ENCODE results near the gene CRB2. TPM values are rescaled to one million over a fixed set of nuclear protein-coding genes. Genes with fewer than 3 reads are reported as not detected.

The CRB2 gene
- 2.4 and 2.5 TPM in 2 replicates for total RNA-seq
- total RNA-seq (2013), result 0.33 TPM
- 1.1 and 1.4 TPM in 2 replicates for polyA plus RNA-seq
- 1.6 TPM in 2 replicates for polyA minus RNA-seq

GRCh38 chr9:123355761-123356431 is at the start of gene CRB2:
CRB2 (plus strand) TSS chr9:123356197; CDS start chr9:123356261, 64 bp downstream.
- no peaks in the 10 kb centered on the region for H3K9me3 Mint-ChIP-seq (ENCODE audit: insufficient read depth)

More at GRCh38 chr9:123355761-123356431, at the start of gene CRB2:
- H3K4me2 ChIP-seq (replicated peaks; ENCODE audit: low read depth, low read length, poor library complexity, severe bottlenecking), result no peak within 1 kb of the TSS
- no peak within 1 kb of the TSS for H2AFZ ChIP-seq (ENCODE audit: insufficient read depth, low read depth, low read length, poor library complexity, severe bottlenecking)
- ATAC-seq (ENCODE audit: low read depth), result no peak
- H3K9me3 ChIP-seq (ENCODE audit: control extremely low read depth in 1 of 3, control insufficient read depth in 2 of 3, insufficient read depth in 1 of 3, low read length in 2 of 3), result no peaks in the 10 kb centered on the region
- Mint-ChIP-seq H3K4me3 (no peak within 1 kb of the TSS), H3K27ac (peak within 1 kb of the TSS; percentile 76), H3K4me1 (peaks cover 25% of the 10 kb centered on the region), H3K27me3 (peaks cover 4% of the 10 kb centered on the region)
- no peaks in the 10 kb centered on the region for H3K36me3 ChIP-seq (replicated peaks in 1 of 2; ENCODE audit: control extremely low read depth in 1 of 2, control insufficient read depth in 1 of 2, extremely low read depth in 1 of 2, insufficient read depth in 2 of 2, low read length in 1 of 2)
- intact Hi-C loops (cut with micrococcal nuclease), result loop anchor here (10.0 kb wide), 1 partner anchor 361 kb away; no protein-coding TSS in a partner anchor
- no peak within 1 kb of the TSS for H3K9ac ChIP-seq (ENCODE audit: low read length)
- WGBS (ENCODE audit: insufficient coverage), result 90% methylated on average over 15 of the region's 17 CpGs
- no peaks in the 10 kb centered on the region for H4K20me1 ChIP-seq (ENCODE audit: control insufficient read depth, insufficient read depth, low read length, poor library complexity, severe bottlenecking)
- CTCF ChIA-PET, result interaction anchor here (0.9 to 8.3 kb wide), 8 partner anchors 27 to 275 kb away, joined by 3 to 214 read pairs (median 7); no protein-coding TSS in a partner anchor
- H3K79me2 ChIP-seq (ENCODE audit: control insufficient read depth, insufficient read depth, low read length), result no peaks in the 10 kb centered on the region
- H3K4me1 ChIP-seq (ENCODE audit: control insufficient read depth in 2 of 2, insufficient read depth in 2 of 2, low read length in 2 of 2), result peaks cover 12 to 17% of the 10 kb centered on the region in 2 donors
- TF ChIP-seq EZH2 (IDR thresholded peaks at IDR 0.05; ENCODE audit: borderline replicate concordance, insufficient read depth, low read depth, low read length, poor library complexity, severe bottlenecking) (no peak), CTCF (IDR thresholded peaks at IDR 0.05) (no peak)
- POLR2A ChIA-PET, result no interaction called here
- DNase-seq, result no peak
- no peak within 1 kb of the TSS for H3K4me3 ChIP-seq (ENCODE audit: control extremely low read depth in 1 of 5, extremely low read depth in 1 of 5, insufficient read depth in 1 of 5, low read depth in 2 of 5, low read length in 4 of 5)
- peaks cover 0 to 4% (median 0%) of the 10 kb centered on the region in 4 experiments for H3K27me3 ChIP-seq (replicated peaks in 1 of 4; ENCODE audit: control extremely low read depth in 1 of 4, control insufficient read depth in 3 of 4, insufficient read depth in 4 of 4, low read length in 3 of 4)
- no peak within 1 kb of the TSS for H3K27ac ChIP-seq (ENCODE audit: low read length in 2 of 2)
